ENCODE measurements around the gene LILRA6.
A peak's percentile ranks its signal among the peaks of the same experiment; 100 is the strongest.
"Not testable (repeated sequence)": the region's sequence is repeated elsewhere in the genome, so short reads cannot be mapped to it uniquely, and the experiment has no call there.

Gene LILRA6

DNA sequence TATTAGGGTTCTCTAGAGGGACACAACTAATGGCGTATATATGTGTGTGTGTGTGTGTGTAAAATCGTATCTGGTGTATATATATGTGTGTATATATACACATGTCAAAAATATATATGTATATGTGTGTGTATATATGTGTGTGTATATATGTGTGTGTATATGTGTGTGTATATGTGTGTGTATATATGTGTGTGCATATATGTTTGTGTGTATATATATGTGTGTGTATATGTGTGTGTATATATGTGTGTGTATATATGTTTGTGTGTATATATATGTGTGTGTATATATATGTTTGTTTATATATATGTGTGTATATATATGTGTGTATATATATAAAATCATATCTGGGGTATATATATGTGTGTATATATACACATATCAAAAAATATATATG, 19.9 kb upstream of the LILRA6 start:
- no peak for DNase-seq (ENCODE audit: low read depth)

DNA sequence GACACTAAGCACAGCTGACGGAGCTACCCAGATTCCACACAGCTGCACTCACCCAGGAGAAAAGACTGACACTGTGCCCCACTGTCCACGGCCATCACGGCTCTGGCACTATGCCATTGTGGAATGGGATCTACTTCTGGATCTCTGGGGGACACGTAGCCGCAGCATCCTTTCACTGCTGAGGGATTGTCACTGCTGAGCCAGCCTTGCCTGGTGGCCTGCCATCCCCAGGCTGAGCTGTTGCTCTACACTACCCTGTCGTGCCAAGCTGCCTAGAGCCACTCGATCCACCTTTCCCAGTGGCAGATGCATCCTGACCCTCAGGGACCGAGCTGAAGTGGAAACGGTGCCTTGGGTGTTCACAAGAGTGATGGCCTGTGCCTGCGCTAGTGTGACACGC, 19.5 kb upstream of the LILRA6 start:
- DNase-seq (ENCODE audit: low read depth): no peak

DNA sequence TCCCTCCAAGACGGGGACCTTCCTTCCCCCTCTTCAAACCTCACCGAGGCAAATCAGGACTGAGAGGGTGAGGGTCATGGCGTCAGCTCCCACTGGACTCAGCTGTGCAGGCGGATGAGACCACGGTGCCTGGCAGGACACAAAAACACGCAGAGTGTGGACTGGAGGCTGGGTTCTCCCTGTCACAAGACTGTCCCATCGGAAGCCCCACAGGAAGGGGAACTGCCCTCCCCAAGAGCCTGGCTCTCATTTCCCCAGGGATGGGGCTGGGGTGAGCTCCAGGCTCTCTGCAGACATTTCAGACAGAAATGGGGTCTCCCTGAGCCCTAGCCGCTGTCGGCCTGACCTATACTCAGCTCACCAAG, 14.5 kb upstream of the LILRA6 start, which contains the start of gene LILRB5:
Gene LILRB5, minus strand, starts transcription at position 158 of the 365 bp plus-strand sequence. Its CDS starts 80 bp downstream, at position 78.
- no peak for DNase-seq (ENCODE audit: low read depth)

DNA sequence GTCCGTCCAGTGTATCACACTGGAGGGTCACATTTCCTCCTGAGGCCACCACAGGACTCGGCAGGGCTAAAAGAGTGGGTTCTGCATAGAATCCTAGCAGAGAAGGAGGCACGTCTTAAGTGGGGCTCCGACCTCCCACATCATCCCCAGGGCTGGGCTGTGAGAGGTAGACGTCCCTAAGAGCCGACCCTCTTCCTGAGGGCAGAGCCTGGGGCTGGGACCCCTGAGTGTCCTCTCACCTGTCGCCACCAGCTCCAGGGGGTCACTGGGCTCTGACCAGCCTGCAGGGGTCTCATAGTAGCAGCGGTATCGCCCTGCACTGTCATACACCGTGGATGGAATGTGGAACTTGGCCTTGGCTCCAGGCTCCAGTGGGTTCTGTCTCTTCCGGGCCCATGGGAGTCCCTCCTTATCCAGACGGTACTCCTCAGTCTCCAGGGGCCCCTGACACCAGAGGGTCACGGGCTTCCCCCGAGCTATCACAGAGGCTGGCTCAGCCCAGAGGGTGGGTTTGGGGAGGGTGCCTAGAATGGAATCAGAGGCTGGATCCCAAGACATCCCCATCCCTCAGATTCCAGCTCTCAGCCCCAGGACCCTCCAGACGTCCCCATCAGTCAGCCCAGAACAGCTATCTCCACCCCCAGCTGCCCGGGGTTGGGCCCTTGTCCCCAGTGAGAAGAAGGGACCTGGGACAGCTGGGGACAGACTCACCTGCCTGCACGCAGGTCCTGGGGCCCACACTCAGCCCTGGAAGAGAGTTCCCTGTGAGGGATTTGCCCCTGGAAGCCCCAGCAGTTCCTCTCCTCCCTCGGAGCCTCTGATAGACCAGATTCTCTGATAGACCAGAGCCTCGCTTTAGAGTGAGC, 13.9 kb upstream of the LILRA6 start:
- DNase-seq (ENCODE audit: low read depth): no peak

- no peak for DNase-seq (ENCODE audit: low read depth)
Measured at GRCh38 chr19:54255105-54255775, 12.7 kb upstream of the LILRA6 start.

DNA sequence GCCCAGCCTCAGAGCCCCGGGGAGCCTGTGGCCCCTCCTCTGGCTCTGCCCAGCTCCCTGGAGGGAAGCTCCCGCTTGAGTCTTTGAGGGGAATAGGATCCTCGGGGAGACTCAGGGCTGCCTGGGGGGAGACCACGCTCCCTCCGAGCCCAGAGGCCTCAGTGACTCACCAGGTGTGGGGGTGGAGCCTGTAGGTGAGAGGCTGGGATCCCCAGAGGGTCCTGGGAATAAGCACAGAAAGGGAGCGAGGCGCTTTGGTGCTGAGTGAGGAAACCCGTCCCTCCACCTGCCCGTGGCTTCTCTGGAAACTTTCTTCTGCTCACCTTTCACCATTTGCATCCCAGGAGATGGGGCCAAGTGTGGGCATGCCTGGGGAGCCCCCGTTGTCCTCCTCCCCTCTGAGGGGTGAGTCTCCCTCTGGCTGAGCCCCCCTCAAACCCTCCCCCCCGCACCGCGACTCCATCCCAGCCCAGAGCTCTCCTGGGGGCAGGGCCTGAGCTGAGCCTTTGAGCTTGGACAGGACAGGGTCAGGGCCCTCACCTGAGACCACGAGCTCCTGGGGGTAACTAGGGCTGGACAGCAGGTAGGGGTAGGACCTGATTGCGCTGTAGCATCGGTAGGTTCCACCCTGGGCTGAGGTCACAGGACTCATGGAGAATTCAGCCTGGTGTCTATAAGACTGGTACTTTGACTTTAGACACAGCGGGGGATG, 11.8 kb upstream of the LILRA6 start:
- no peak for DNase-seq (ENCODE audit: low read depth)

DNA sequence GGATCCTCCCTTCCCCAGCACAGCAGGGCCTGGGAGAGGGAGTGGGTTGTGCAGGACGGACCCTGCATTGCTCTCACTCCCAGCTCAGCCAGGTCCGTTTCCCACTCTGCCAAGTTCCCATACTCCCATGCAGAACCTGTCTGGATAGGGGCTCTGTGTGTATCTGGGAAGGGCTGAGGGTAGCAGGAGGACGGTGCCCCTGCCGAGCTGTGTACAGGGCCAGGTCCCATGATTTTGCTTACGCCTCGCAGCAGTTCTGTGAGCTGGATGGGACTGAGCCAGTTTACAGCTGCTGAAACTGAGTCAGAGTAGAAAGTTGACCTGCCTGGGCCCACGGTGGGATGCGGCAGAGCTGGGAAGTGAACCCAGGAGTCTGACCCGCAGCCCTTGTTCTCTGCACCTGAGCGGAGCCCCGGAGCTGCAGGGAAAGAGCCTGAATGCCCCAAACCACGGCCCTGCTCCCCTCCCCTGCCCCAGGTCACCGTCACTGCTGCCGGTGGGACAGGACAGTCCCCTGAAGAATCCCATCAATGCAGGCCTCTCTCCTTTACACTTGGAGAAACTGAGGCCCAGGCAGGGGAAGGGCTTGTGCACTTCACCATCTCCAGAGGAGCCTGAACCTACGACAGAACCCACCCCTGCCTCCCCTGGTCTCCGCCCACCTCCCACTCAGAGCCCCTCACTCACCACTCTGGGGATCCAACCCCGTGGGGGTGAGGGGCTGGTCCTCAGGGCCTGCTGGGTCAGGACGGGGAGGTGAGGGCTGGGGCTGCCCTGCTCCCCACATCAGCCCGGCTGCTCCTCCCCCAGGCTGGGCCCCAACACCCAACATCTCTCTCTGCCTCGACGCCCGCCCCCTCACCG, 11.0 kb upstream of the LILRA6 start:
- DNase-seq (ENCODE audit: low read depth): no peak

- DNase-seq (ENCODE audit: low read depth): no peak
Measured at GRCh38 chr19:54252845-54253244, 10.3 kb upstream of the LILRA6 start.

DNA sequence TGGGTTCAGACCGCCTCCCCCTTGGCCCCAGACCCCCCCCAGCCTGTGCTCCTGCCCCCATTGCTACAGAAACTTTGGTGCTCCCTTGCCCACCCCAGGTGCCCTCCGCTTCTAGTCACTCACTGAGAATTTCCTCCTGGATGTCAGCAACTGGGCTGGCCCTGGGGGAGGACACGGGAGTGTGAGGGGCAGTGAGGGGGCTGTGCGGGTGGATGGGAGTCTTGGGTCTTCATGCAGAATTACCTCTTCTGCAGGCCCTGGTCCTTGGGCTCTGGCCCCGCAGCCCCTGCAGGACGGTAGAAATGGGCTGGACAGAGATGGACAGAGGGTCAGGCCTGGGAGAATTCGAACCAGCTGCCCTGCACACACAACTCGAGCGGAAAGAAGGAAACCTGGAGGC, 9.7 kb upstream of the LILRA6 start:
- no peak for DNase-seq (ENCODE audit: low read depth)

GRCh38 chr19:54248016-54248601, 5.5 kb upstream of the LILRA6 start:
- peak; percentile 57 for DNase-seq (ENCODE audit: low read depth)

DNA sequence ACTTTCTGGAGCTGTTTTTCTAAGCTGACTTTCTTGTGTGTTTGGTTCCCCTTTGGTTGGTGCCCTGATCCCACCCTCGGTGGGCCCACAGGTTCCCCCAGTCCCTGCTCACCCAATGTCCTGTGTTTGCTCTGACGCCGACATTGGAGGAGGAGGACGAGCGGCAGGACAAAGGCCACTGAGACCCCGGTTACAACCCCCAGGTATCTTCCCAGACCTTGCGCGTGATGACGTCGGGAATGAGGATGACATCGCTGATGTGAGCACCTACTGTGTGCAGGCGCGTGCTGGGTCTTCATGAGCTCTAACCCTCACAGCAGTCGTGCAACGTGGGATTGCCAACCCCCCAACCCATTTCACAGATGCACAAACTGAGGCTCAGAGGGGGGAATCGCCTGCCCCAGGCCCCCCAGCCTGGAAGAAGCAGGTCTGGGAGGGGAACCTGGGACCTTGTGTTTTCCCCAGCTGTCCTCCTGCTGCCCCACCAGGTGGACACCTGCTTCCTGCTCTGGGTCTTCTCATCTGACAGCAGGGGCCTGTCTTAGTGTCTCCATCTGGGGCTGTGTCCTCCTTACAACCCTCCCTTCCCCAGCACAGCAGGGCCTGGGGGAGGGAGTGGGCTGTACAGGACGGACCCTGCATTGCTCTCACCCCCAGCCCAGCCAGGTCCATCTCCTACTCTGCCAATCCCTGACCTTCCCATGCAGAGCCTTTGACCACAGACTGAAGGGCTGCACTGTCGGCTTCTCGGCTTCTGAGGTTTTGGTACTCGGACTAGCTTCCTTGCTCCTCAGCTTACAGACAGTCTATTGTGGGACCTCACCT, 4.7 kb upstream of the LILRA6 start:
- DNase-seq (ENCODE audit: low read depth): no peak

- no peak for DNase-seq (ENCODE audit: low read depth)
Measured at GRCh38 chr19:54245936-54246335, 3.3 kb upstream of the LILRA6 start.

- not testable (repeated sequence) for DNase-seq (ENCODE audit: low read depth)
Measured at GRCh38 chr19:54243809-54244208, 1.2 kb upstream of the LILRA6 start.

DNA sequence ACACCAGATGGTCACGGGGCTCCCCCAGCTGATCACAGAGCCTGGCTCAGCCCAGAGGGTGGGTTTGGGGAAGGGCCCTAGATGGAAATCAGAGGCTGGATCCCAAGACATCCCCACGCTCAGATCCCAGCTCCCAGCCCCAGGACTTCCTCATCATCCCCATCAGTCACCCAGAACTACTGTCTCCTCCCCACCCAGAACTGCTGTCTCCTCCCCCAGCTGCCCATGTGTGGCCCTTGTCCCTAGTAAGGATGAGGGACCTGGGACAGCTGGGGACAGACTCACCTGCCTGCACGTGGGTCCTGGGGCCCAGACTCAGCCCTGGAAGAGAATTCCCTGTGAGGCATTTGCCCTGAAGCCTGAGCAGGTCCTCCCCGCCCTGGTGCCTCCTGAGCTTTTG, 356 bp downstream of the LILRA6 start:
- DNase-seq (ENCODE audit: low read depth): not testable (repeated sequence)

- not testable (repeated sequence) for DNase-seq (ENCODE audit: low read depth)
Measured at GRCh38 chr19:54240372-54241336, 1.9 kb downstream of the LILRA6 start.

DNA sequence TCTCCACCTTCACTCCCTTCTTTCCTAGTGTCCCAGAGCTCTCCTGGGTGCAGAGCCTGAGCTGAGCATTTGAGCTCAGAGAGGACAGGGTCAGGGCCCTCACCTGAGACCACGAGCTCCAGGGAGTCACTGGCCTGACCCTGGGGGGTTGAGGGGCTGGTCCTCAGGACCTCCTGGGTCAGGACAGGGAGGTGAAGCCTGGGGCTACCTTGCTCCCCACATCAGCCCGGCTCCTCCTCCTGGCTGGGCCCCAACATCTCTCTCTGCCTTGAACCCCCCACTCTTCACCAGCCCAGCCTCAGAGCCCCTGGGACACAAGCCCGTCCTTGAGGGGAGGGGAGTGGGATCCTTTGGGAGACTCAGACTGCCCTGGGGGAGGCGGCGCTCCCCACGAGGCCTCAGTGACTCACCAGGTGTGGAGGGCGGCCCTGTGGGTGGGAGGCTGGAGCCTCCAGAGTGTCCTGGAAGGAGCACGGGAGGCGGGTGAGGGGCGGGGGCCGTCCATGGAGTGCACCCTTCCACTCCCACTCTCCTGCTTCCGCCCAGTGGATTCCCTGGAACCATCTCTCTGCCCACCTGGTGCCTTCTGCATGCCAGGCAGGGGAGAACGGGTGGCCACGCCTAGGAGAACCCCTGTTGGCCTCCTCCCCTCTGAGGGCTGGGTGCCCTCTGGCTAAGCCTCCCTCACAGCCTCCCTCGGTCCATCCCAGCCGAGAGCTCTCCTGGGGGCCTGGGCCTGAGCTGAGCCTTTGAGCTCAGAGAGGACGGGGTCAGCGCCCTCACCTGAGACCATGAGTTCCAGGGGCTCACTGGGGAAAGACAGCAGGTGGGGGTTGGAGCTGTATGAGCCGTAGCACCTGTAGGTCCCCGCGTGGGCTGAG, 2.9 kb downstream of the LILRA6 start:
- not testable (repeated sequence) for DNase-seq (ENCODE audit: low read depth)

DNA sequence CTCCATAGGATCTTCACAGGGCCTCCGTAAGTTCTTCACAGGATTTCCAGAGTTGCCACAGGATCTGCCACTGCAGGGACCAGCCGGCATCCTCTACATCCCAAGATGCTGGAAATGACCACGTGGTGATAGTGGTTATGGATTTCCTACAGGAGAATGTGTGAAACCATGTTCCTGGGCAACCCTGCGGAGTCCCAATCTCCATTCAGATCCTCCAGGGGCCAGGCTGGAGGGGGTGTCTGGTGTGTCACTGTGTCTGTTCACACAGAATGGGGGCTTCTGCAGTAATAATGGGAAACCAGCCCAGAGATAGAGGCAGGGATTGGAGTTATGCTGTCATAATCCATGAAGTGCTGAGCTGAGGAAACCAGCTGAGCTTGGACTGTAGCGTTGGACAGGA, 8.6 kb downstream of the LILRA6 start:
- no peak for DNase-seq (ENCODE audit: low read depth)

Data from activated T-cell treated with anti-CD3 and anti-CD28 coated beads for 48 hours (primary cell).